WTC11 (cell line): Measurements from ENCODE around the gene SLC38A4. TPM values are rescaled to one million over a fixed set of nuclear protein-coding genes. Genes with fewer than 3 reads are reported as not detected.

Experiments used
- ATAC-seq: fragments of 200-7000 bp; cut with Tn5 transposase; 2 replicates; pipeline ENCODE4 v1.10.0; 2021; ENCODE audit warnings: mild to moderate bottlenecking, moderate library complexity
- CTCF ChIA-PET: fragments of 300-600 bp; sonication (Branson Sonifier 250); formaldehyde crosslinking; loops from one replicate; lab custom pipeline; 2021; ENCODE audit warnings: antibody characterized with exemption; lab: Charles Lee
- POLR2A ChIA-PET: fragments of 350-600 bp; sonication (Branson Sonifier 250); formaldehyde crosslinking; loops from one replicate; lab custom pipeline; 2021; ENCODE audit warnings: antibody characterized with exemption; lab: Charles Lee
- DNase-seq: peaks from one replicate; pipeline ENCODE4 v3.0.0; 2021; ENCODE audit warnings: low spot score
- H3K27ac Mint-ChIP-seq: 2 replicates; pipeline ENCODE4 v1.8.0; 2021; ENCODE audit warnings: mixed read lengths
- H3K27me3 Mint-ChIP-seq: 2 replicates; pipeline ENCODE4 v1.8.0; 2021; ENCODE audit warnings: low read depth, mild to moderate bottlenecking, moderate library complexity, mixed read lengths
- H3K36me3 Mint-ChIP-seq: 2 replicates; pipeline ENCODE4 v1.8.0; 2021; ENCODE audit warnings: mixed read lengths
- H3K4me1 Mint-ChIP-seq: 2 replicates; pipeline ENCODE4 v1.8.0; 2022; ENCODE audit warnings: mixed read lengths
- H3K4me3 Mint-ChIP-seq: 2 replicates; pipeline ENCODE4 v1.8.0; 2021; ENCODE audit warnings: mild to moderate bottlenecking, moderate library complexity, mixed read lengths
- H3K9me3 Mint-ChIP-seq: 2 replicates; pipeline ENCODE4 v1.8.0; 2021; ENCODE audit warnings: mixed read lengths
- AR ChIP-seq: fragments of 250-450 bp; sonication (Bioruptor Pico); IDR thresholded peaks from 2 replicates; pipeline ENCODE4 v1.9.0; 2021; ENCODE audit warnings: mild to moderate bottlenecking
- CBFB ChIP-seq: sonication (generic); formaldehyde crosslinking; IDR thresholded peaks from 2 replicates; pipeline ENCODE4 v1.8.1; 2022; ENCODE audit warnings: mild to moderate bottlenecking, low read depth, missing genetic modification reagents
- EMX1 ChIP-seq: fragments of 250-450 bp; sonication (Bioruptor Pico); IDR thresholded peaks from 2 replicates; pipeline ENCODE4 v1.8.0; 2021; ENCODE audit warnings: mild to moderate bottlenecking
- GABPB1 ChIP-seq: sonication (generic); formaldehyde crosslinking; IDR thresholded peaks from 2 replicates; pipeline ENCODE4 v1.8.1; 2023; ENCODE audit warnings: mild to moderate bottlenecking, missing genetic modification reagents
- JAZF1 ChIP-seq: fragments of 250-450 bp; sonication (Bioruptor Pico); IDR thresholded peaks from 2 replicates; pipeline ENCODE4 v1.9.0; 2021; ENCODE audit warnings: moderate library complexity, mild to moderate bottlenecking, inconsistent platforms
- JUN ChIP-seq: sonication (generic); formaldehyde crosslinking; IDR thresholded peaks from 2 replicates; pipeline ENCODE4 v1.8.0; 2023; ENCODE audit warnings: mild to moderate bottlenecking, missing genetic modification reagents
- KAT7 ChIP-seq: sonication (generic); formaldehyde crosslinking; IDR thresholded peaks from 2 replicates; pipeline ENCODE4 v1.8.1; 2023; ENCODE audit warnings: missing genetic modification reagents, mild to moderate bottlenecking, borderline replicate concordance
- NFYB ChIP-seq: sonication (generic); formaldehyde crosslinking; conservative IDR thresholded peaks from 2 replicates; pipeline ENCODE4 v1.8.0; 2022; ENCODE audit warnings: low read depth, missing genetic modification reagents
- NR1H2 ChIP-seq: sonication (generic); formaldehyde crosslinking; IDR thresholded peaks from 2 replicates; pipeline ENCODE4 v1.9.0; 2021; ENCODE audit warnings: mild to moderate bottlenecking, moderate library complexity, missing genetic modification reagents
- SMAD3 ChIP-seq: sonication (generic); formaldehyde crosslinking; IDR thresholded peaks from 2 replicates; pipeline ENCODE4 v1.8.0; 2022; ENCODE audit warnings: missing genetic modification reagents, mild to moderate bottlenecking, borderline replicate concordance
- USF1 ChIP-seq: sonication (generic); formaldehyde crosslinking; IDR thresholded peaks from 2 replicates; pipeline ENCODE4 v1.8.0; 2022; ENCODE audit warnings: mild to moderate bottlenecking, missing genetic modification reagents
- ZNF232 ChIP-seq: sonication (generic); formaldehyde crosslinking; IDR thresholded peaks from 2 replicates; pipeline ENCODE4 v1.8.0; 2022; ENCODE audit warnings: mild to moderate bottlenecking, missing genetic modification reagents
- ZNF423 ChIP-seq: fragments of 250-450 bp; sonication (Bioruptor Pico); IDR thresholded peaks from 2 replicates; pipeline ENCODE4 v2.1.2; 2022; ENCODE audit warnings: mild to moderate bottlenecking, moderate library complexity
- ZNF512 ChIP-seq: sonication (generic); formaldehyde crosslinking; IDR thresholded peaks from 2 replicates; pipeline ENCODE4 v1.8.1; 2022; ENCODE audit warnings: missing genetic modification reagents, borderline replicate concordance
- total RNA-seq: library from RNA; stranded (reverse); gene quantifications from 3 replicates; pipeline ENCODE4 v1.2.3, GENCODE V29; 2021
- TF ChIP-seq, protein P1 (sequence below): sonication (generic); formaldehyde crosslinking; conservative IDR thresholded peaks from 2 replicates; pipeline ENCODE4 v1.8.1; 2022; ENCODE audit warnings: mild to moderate bottlenecking, missing genetic modification reagents
- TF ChIP-seq, protein P2 (sequence below): sonication (generic); formaldehyde crosslinking; IDR thresholded peaks from 2 replicates; pipeline ENCODE4 v1.8.1; 2023; ENCODE audit warnings: mild to moderate bottlenecking, missing genetic modification reagents, borderline replicate concordance
- TF ChIP-seq, protein P3 (sequence below): sonication (generic); formaldehyde crosslinking; IDR thresholded peaks from 2 replicates; pipeline ENCODE4 v1.8.1; 2023; ENCODE audit warnings: mild to moderate bottlenecking, missing genetic modification reagents

The SLC38A4 gene
- total RNA-seq, 1 experiment from 2014 or later: 6.1 TPM

DNA sequence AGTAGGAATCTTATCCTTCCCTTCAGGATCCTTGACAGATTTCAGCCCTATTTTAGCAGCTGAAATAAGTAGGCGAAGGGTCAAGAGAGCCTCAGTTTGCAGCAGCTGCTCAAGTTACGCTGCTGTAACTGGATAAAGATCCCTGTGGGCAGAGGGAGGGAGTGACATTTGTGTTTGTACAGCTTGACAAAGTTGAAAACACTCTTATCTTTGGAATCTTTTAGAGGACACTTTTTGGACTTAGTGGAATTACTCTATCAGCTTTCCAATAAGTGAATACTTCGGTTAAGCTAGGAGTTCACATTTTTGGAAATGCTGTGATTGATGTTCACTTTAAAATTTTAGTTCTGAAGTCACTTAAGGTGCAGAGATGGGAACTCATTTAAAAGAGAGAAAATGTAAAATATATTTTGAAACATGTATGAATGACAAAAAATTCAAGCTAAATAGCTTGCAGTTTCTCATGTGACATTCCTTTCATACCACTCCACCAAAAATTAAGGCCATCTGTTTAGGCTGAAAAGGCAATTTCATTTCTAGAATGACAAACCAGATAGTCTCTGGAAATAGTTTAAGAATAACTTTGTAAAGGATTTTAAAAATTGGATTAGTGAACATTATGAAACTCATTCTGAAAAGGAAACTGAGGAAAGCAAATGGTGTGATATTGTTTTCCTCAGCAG is 55.2 kb downstream of the SLC38A4 start:
- peak; percentile 44 for ATAC-seq
- peak overlapping the region; percentile 75; the same call in 1 of the 2 replicates for H3K27ac Mint-ChIP-seq

DNA sequence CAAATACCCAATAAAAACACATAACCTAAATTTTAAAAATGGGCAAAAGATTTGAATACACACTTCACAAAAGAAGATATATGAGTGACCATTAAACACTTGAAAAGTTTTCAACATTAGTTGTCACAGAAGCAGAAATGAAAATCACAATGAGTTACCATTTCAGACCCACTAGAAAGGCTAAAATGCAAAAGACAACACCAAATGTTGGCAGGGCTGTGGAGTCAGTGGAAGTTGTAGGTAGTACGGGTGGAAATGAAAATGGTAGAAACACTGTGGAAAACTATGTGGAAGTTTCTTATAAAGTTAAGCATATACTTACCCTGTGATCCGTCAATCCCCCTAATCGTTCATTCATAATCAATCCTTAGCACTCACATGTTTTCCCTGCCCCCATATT is 61.8 kb downstream of the SLC38A4 start:
- ATAC-seq (no peak), DNase-seq (no peak)
- TF ChIP-seq SMAD3 (CRISPR knock-in tag): no peak
- Mint-ChIP-seq H3K4me1 (no peaks in the 10 kb centered on the region), H3K27me3 (no peaks in the 10 kb centered on the region), H3K4me3 (no peak overlapping the region), H3K36me3 (peaks cover 8% of the 10 kb centered on the region; the same call in 1 of the 2 replicates), H3K9me3 (peaks cover 10% of the 10 kb centered on the region), H3K27ac (no peak overlapping the region)
- ChIA-PET CTCF (no interaction called here), POLR2A (interaction anchor here (0.7 kb wide), 1 partner anchor 664 kb away, joined by 4 read pairs; no protein-coding TSS in a partner anchor)

More for the DNA sequence above, 55.2 kb downstream of the SLC38A4 start:
- peaks cover 15% of the 10 kb centered on the region for H3K4me1 Mint-ChIP-seq
- no peak for DNase-seq
- H3K9me3 Mint-ChIP-seq: no peaks in the 10 kb centered on the region
- POLR2A ChIA-PET: no interaction called here
- no peak for TF ChIP-seq NR1H2 (CRISPR knock-in tag)
- H3K4me3 Mint-ChIP-seq: no peak overlapping the region
- CTCF ChIA-PET: interaction anchor here (1.0 to 1.3 kb wide), 2 partner anchors 213 to 250 kb away, joined by 3 to 7 read pairs; no protein-coding TSS in a partner anchor
- 0 out of 2 replicates have a peak, but pooled peaks cover 3% of the 10 kb centered on the region for H3K36me3 Mint-ChIP-seq
- H3K27me3 Mint-ChIP-seq: no peaks in the 10 kb centered on the region

- ChIA-PET POLR2A (no interaction called here), CTCF (no interaction called here)
- DNase-seq (no peak), ATAC-seq (no peak)
- no peak for TF ChIP-seq CBFB
- no peak for TF ChIP-seq ZNF512 (CRISPR knock-in tag)
- no peak for TF ChIP-seq EMX1 (CRISPR knock-in tag)
- TF ChIP-seq JUN (CRISPR knock-in tag): no peak
- TF ChIP-seq, protein P1, sequence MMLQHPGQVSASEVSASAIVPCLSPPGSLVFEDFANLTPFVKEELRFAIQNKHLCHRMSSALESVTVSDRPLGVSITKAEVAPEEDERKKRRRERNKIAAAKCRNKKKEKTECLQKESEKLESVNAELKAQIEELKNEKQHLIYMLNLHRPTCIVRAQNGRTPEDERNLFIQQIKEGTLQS: no peak
- no peak for TF ChIP-seq GABPB1 (CRISPR knock-in tag)
- no peak for TF ChIP-seq ZNF423 (CRISPR knock-in tag)
- TF ChIP-seq JAZF1: no peak
- TF ChIP-seq, protein P2, sequence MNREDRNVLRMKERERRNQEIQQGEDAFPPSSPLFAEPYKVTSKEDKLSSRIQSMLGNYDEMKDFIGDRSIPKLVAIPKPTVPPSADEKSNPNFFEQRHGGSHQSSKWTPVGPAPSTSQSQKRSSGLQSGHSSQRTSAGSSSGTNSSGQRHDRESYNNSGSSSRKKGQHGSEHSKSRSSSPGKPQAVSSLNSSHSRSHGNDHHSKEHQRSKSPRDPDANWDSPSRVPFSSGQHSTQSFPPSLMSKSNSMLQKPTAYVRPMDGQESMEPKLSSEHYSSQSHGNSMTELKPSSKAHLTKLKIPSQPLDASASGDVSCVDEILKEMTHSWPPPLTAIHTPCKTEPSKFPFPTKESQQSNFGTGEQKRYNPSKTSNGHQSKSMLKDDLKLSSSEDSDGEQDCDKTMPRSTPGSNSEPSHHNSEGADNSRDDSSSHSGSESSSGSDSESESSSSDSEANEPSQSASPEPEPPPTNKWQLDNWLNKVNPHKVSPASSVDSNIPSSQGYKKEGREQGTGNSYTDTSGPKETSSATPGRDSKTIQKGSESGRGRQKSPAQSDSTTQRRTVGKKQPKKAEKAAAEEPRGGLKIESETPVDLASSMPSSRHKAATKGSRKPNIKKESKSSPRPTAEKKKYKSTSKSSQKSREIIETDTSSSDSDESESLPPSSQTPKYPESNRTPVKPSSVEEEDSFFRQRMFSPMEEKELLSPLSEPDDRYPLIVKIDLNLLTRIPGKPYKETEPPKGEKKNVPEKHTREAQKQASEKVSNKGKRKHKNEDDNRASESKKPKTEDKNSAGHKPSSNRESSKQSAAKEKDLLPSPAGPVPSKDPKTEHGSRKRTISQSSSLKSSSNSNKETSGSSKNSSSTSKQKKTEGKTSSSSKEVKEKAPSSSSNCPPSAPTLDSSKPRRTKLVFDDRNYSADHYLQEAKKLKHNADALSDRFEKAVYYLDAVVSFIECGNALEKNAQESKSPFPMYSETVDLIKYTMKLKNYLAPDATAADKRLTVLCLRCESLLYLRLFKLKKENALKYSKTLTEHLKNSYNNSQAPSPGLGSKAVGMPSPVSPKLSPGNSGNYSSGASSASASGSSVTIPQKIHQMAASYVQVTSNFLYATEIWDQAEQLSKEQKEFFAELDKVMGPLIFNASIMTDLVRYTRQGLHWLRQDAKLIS: no peak
- TF ChIP-seq AR (CRISPR knock-in tag): no peak
- no peak for TF ChIP-seq ZNF232 (CRISPR knock-in tag)
- TF ChIP-seq NFYB (CRISPR knock-in tag): no peak
- TF ChIP-seq, protein P3, sequence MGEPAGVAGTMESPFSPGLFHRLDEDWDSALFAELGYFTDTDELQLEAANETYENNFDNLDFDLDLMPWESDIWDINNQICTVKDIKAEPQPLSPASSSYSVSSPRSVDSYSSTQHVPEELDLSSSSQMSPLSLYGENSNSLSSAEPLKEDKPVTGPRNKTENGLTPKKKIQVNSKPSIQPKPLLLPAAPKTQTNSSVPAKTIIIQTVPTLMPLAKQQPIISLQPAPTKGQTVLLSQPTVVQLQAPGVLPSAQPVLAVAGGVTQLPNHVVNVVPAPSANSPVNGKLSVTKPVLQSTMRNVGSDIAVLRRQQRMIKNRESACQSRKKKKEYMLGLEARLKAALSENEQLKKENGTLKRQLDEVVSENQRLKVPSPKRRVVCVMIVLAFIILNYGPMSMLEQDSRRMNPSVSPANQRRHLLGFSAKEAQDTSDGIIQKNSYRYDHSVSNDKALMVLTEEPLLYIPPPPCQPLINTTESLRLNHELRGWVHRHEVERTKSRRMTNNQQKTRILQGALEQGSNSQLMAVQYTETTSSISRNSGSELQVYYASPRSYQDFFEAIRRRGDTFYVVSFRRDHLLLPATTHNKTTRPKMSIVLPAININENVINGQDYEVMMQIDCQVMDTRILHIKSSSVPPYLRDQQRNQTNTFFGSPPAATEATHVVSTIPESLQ (CRISPR knock-in tag): no peak
- no peak for TF ChIP-seq KAT7 (CRISPR knock-in tag)
- no peak for TF ChIP-seq USF1 (CRISPR knock-in tag)
- peaks cover 14% of the 10 kb centered on the region for H3K36me3 Mint-ChIP-seq
- no peaks in the 10 kb centered on the region for H3K27me3 Mint-ChIP-seq
- no peaks in the 10 kb centered on the region for H3K4me1 Mint-ChIP-seq
- no peak overlapping the region for H3K4me3 Mint-ChIP-seq
- no peak overlapping the region for H3K27ac Mint-ChIP-seq
- peaks cover 18% of the 10 kb centered on the region for H3K9me3 Mint-ChIP-seq
These were observed 62.6 kb downstream of the SLC38A4 start for GRCh38 chr12:46763230-46763629.
